ENCODE measurements around the gene DLG2.

The DLG2 gene

GRCh38 chr11:83863272-83863671 is 1763.9 kb downstream of the DLG2 start:
- no peak for DNase-seq

DNA sequence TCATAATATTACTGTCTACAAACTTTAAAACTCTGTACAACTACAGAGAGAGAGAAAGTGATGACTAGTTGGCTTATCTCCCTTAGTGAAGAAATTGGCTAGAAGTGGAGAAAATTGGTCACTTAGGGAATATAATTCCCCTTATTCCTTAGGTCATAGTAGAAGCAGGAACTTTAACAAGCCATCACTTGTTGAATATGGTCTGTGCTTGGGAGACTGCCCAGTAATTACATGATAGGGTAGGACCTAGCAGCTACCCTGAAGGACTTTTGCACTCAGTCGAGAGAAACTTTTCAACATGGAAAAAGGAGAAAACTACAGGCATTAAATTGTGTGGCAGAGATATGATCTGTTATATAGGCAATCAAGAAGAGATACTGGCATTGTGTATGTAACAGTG is 1764.5 kb downstream of the DLG2 start:
- no peak for DNase-seq

GRCh38 chr11:83862033-83862432 is 1765.1 kb downstream of the DLG2 start:
- no peak for DNase-seq

- DNase-seq, result no peak
These were observed 1768.5 kb downstream of the DLG2 start for GRCh38 chr11:83858694-83859093.

DNA sequence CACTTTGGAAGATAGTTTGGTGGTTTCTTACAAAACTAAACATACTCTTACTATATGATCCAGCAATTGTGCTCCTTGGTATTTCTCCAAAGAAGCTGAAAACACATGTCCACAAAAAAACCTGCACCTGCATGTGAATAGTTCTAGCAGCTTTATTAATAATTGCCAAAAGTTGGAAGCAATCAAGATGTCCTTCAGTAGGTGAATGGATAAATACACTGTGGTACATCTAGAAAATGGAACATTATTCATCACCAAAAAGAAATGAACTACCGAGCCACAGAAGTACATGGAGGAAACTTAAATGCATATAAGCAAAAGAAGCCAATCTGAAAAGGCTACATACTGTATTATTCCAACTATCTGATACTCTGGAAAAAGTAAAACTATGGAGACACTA is 1771.9 kb downstream of the DLG2 start:
- no peak for DNase-seq

DNA sequence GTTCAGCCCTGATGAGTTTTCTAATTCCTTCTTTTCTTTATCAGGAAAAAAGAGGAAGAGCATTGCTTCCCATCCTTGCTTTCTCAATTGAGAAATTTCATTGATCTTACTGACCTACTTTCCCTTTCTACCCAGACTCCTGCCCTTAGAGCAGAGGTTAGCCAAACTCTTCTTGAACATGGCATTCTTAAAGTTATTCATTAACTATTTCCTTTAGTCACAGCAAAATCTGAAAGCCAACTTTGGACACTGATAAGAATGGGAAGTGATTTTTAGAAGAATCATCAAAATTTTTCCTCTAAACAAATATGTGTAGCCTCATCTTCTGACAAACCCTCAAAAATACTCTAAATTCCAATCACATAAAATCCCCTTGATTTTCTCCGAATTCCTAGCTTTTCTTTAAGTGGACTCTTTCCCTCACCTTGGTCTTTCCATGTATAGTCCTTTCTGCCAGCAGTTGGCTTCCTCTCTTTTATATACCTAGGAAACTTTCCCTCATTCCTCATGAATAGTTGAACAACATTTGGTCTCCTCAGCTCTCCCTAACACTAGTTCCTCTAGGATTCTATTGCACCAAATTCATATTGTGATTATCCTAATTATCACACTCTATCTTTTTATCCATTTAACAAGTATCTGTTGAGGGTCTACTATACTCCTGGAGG is 1774.2 kb downstream of the DLG2 start:
- no peak for DNase-seq

- DNase-seq, result no peak
These were observed 1775.1 kb downstream of the DLG2 start for GRCh38 chr11:83852012-83852411.

DNA sequence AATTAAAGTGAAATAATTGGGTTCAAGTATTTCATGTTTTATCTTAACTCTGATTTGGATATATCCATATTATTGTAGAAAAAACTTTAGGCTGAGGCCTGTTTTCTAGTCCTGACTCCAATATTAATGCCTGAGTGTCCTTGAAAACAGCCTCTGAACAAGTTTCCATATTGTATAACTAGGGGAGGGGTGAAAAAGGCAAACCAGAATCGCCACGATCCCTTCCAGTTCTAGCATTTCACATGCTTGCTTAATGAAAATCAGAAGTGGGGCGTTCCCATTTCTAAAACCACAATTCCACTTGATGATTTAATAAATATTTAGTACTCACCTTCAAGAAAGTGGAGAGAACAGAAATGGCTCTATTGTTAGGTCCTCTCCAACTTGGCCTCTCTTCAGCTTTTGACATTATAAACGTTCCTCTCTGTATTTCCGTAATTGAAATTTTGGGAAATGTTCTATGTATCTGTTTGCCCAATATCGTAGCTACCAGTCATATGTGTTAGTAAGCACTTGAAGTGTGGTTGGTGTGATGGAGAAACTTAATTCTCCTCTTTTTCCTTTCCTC is 1779.6 kb downstream of the DLG2 start:
- DNase-seq, result no peak

DNA sequence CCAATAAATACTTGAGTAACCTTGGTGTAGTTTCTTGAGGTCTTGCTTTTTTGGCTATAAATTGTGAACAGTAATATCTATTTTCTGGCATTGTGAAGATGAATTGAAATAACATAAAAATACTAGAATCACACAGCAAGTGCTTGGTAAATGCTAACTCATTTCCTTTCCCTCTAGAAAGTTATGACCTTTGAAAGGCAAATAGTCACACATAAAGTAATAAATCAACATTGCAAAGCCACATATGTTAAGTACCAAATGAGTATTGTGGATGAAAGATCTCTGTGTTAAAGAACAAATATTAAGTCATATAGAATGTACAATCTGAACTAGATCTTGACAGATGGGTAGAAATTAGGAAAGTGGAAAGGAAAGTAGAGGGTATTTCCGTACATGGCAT is 1781.3 kb downstream of the DLG2 start:
- no peak for DNase-seq

GRCh38 chr11:83840326-83840725 is 1786.8 kb downstream of the DLG2 start:
- DNase-seq, result no peak

DNA sequence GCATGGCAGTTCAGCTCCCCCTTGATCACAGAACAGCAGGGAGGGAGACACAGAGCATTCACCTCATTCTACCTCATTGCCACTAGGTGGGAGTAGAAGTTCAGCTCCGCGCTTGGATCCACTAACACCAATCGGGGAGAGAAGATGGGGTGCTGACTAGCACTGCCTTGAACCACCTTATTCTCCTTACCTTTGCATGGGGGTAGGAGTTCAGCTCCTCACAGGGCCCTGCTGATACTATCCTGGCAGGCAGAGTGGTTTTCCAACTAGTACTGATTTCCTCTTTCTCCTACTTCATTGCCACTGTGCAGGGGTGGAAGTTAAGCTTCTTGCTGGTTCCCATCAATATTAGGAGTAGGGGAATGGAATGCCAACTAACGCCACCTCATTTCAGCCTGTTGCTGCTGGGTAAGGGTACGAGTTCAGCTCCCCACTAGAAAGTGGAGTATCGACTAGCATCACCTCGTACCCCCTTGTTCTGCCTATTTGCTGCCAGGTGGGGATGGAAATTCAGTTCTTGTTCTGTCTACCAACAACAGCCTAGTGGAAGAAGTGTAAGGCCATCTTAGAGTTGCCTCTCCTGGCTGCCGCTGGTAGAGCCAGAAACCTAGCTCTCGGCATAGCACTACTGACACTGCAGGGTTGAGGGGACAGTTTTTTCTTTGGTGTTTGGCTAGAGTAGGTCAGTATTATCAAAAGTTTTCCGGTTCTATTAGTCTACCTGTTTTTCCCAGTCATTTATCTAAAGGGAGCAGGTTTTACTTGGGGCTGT is 1790.1 kb downstream of the DLG2 start:
- no peak for DNase-seq

GRCh38 chr11:83836065-83836464 is 1791.1 kb downstream of the DLG2 start:
- no peak for DNase-seq

GRCh38 chr11:83835423-83835822 is 1791.7 kb downstream of the DLG2 start:
- no peak for DNase-seq

DNA sequence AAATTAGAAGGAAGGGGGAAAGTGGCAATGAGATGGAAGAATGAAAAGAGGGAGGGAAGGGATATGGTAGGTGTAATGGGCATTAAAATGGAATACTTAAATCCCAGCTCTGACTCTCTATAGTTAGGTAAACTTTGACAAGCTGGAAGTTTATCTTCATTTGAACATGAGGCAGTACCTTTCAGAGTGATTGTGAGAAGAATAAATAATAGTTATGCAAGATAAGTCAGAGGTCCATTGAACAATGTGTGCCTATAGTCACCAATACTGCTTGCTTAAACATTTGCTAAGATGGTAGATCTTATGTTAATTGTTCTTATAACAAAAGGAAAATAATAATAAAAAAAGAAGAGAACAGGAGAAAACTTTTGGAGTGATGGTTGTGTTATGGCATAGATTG is 1795.2 kb downstream of the DLG2 start:
- no peak for DNase-seq

- no peak for DNase-seq
These were observed 1799.1 kb downstream of the DLG2 start for GRCh38 chr11:83827940-83828554.

DNA sequence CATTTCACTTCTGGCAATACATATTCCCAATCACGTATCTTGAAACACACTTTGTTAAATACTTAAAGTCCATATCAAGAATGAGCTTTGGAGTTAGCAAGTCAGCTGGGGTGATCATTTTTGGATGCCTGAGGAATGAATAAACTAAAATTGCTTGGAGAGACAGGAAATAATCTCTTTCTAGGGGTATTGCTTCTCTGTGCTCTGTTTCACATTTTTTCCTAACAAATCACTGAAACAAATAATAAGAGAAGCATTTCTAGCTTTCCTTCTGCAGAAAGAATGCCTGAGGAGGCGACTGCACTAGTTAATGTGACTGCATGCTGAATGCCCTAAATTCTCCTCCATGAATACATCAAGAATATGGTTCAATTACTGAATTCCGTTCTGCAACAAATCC is 1799.6 kb downstream of the DLG2 start:
- no peak for DNase-seq

DNA sequence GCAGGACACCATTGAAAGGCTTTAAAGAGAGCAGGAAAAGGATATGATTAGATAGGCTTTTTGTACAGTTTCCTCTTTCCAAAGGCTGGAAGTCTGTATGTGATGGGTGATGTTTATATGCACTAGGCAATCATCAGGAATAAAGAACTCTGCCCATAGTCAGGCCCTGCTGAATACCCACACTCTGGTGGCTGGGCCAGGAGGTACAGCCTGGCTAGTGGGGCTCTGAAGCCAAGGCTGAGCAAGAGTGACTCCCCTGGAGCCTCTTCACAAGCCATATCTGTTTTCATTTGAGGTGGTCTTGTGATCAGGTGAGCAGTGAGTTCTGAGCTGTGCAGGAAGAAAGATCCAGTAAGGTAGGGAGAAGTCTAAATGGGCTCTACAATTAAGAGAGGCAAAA is 1801.1 kb downstream of the DLG2 start:
- no peak for DNase-seq

DNA sequence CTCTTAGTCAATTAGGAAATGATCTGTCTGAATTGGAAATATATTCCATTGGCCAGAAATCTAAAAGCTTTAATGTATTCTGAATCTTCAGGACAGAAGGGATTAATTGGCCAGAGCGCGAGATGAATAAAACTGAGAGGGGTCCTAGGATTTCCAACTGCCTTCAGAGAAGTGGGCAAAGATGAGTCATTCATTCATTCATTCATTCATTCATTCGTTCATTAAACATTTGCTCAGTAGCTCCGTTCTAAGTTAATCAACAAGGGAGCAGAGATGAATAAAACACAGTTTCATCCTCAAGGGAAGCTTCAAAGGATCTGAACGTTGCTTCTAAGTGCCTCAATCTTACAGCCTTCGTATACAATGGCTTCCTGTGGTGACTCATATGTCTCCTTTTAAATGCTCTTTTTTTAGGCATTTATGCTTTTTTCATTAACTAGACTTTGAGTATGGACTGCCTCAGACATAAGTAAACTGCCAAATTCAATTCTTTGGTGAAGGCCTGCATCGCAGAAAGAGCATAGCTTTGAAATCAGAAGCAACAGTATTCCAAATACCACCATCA is 1803.6 kb downstream of the DLG2 start:
- no peak for DNase-seq

- DNase-seq, result peak in 1 of 2 experiments; percentile 35
These were observed 1807.1 kb downstream of the DLG2 start for GRCh38 chr11:83819931-83820549.

DNA sequence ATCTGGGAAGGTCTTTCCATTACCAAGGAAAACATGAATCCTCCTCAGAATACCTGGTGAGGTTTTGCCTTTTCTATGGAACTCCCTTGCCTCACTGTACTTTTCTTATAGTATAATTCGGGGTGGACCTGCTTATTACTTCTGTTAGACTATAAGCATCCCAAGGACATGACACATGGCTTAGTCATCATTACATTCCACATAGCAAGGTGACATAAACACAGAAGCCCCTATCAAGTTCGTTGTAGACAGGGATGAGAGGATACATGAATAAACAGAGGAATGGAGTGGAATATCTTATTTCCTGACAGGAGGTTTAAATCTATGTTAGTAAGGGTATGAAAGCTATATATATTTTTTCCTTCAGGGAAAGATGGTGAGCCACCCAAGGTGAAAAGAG is 1808.8 kb downstream of the DLG2 start:
- no peak for DNase-seq

- DNase-seq, result no peak
These were observed 1810.5 kb downstream of the DLG2 start for GRCh38 chr11:83816572-83817187.

- no peak for DNase-seq
These were observed 1811.4 kb downstream of the DLG2 start for GRCh38 chr11:83815736-83816135.

- no peak for DNase-seq
These were observed 1813.8 kb downstream of the DLG2 start for GRCh38 chr11:83813296-83813695.

Measured in cerebellar nuclear complex (tissue), 1 donor.